Measurements from ENCODE around the gene APOA4.

Gene APOA4

DNA sequence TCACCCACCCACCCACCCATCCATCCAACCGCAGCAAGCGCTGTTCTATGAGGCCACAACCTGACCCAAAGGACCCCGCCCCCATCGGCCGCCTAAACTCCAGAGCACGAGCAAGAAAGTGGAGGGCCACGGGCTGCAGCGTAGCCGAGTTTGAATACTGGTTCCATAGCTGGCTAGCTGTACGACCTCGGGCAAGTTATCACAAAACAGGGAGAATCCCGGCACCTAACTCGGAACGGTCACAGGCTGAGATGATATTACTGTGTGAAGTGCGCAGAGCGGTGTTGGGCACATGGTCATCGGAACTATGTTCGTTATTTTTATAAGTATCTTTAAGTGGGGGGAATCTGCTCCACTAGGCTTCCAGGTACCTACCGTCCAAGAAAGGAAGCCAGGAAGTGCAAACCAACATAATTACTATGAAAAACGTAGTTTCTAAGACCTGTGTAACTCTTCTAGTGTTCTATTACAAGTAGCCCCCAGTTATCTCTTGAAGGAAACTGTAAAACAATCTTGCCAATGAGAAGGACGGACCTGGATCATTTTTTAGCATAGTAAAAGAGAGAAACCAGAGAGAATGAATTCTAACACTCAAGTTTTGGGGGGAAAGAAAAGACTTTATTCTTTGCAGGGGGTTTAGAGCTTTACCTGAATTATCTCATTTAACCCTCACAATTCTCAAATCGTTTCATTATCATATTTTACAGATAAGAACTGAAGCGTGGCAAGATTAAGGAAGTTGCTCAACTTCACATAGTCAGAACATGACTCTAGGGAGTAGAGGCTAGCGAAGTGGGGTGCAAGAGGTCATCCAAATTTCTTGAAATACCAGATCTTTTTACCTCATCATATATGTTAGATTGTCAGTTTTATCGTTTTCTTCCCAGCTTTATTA lies 49.7 kb downstream of the APOA4 start:
- DNase-seq = no peak

DNA sequence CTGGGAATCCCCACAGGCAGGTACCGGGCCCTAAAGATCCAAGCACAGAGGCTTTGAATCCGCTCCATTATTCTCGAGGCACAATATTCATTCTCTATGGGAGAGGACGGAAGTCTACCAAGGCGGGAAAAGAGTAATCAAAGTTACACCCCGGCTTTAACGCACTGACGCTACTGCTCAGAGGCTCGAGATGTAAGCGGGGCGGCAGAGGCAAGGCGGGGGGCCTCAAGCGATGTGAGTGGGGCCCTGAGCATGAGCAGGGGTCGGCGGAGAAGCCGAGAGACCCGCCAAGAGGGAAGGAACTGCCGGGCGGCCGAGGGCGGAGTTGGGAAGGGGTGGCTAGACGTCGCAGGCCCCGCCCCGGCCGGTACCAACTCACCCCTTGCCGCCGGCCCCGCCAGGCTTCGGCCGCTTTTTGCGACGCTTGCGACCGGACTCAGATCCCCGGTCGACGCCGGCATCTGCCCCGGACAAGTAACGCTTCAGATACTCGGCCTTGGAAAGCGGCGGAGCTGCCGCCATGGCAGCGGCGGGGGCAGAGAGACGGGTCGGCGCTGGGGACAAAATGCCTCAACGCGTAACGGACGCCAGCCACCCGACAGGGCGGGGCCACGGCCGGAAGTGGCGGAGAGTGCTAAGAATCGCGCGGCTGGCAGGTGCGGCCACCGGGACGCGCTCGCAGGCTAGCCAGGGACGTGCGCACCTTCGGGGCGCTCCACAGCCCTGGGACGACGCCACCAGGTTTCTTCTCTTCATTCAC lies 50.5 kb downstream of the APOA4 start, which contains the start of gene BUD13:
Gene BUD13, minus strand, starts transcription at position 545 of the 760 bp plus-strand sequence. Its CDS starts 23 bp downstream, at position 522.
- DNase-seq = peak; percentile 84

DNA sequence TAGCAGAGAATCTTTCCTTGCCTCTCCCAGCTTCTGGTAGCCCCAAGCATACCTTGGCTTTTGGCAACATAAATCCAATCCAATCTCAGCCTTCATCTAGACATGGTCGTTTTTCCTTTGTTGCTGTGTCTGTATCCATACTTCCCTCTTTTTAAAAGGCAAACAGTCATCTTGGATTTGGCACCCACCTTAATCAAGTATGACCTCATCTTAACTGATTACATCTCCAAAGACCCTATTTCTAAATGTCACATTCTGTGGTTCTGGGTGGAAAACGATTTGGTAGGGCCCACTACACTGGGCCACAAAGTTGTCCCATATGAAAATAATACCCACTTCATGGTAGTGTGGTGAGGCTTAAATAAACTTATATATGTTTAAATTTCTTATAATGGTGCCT lies 51.2 kb downstream of the APOA4 start:
- DNase-seq = no peak
